GM12878 (cell line): Measurements from ENCODE around the gene KLK3. TPM values are rescaled to one million over a fixed set of nuclear protein-coding genes. Genes with fewer than 3 reads are reported as not detected.

Source experiments
- ATF2 ChIP-seq: IDR thresholded peaks from 2 replicates; pipeline ENCODE4 v1.6.1; 2012; ENCODE audit warnings: low read length, inconsistent platforms
- ATF7 ChIP-seq: fragments of 450-650 bp; IDR thresholded peaks from 2 replicates; pipeline ENCODE4 v1.6.1; 2016; ENCODE audit warnings: low read depth, mild to moderate bottlenecking
- BRCA1 ChIP-seq: IDR thresholded peaks from 2 replicates; pipeline ENCODE4 v1.6.1; 2011; ENCODE audit warnings: low read depth, low read length, improper control_type of control experiment
- CEBPZ ChIP-seq: fragments of 150-350 bp; IDR thresholded peaks from 2 replicates; pipeline ENCODE4 v1.6.1; 2016; ENCODE audit warnings: low read depth, low read length
- CHD1 ChIP-seq: IDR thresholded peaks from 2 replicates; pipeline ENCODE4 v1.6.1; 2012; ENCODE audit warnings: low read depth, low read length, improper control_type of control experiment
- CHD4 ChIP-seq: fragments of 200-600 bp; sonication (generic); IDR thresholded peaks from 2 replicates; pipeline ENCODE4 v1.6.1; 2016; ENCODE audit warnings: mild to moderate bottlenecking
- FOS ChIP-seq: IDR thresholded peaks from 3 replicates; pipeline ENCODE4 v1.6.1; 2011; ENCODE audit warnings: borderline replicate concordance; ENCODE audit not compliant: insufficient read length; ENCODE audit errors: extremely low read depth
- FOXM1 ChIP-seq: IDR thresholded peaks from 2 replicates; pipeline ENCODE4 v1.6.1; 2012; ENCODE audit warnings: low read depth, mild to moderate bottlenecking, inconsistent platforms, low read length, moderate library complexity
- IKZF1 ChIP-seq: fragments of 450-650 bp; conservative IDR thresholded peaks from 2 replicates; pipeline ENCODE4 v1.6.1; 2017; ENCODE audit warnings: antibody characterized with exemption, mild to moderate bottlenecking
- MLLT1 ChIP-seq: fragments of 450-650 bp; IDR thresholded peaks from 2 replicates; pipeline ENCODE4 v1.6.1; 2016; ENCODE audit warnings: mild to moderate bottlenecking
- MYB ChIP-seq: fragments of 150-350 bp; IDR thresholded peaks from 2 replicates; pipeline ENCODE4 v1.6.1; 2014; ENCODE audit warnings: mild to moderate bottlenecking, low read depth, low read length, borderline replicate concordance
- NFIC ChIP-seq: IDR thresholded peaks from 2 replicates; pipeline ENCODE4 v1.6.1; 2012; ENCODE audit warnings: low read depth, mild to moderate bottlenecking, inconsistent platforms, low read length, moderate library complexity
- NR2C1 ChIP-seq: fragments of 450-650 bp; IDR thresholded peaks from 2 replicates; pipeline ENCODE4 v1.6.1; 2017; ENCODE audit warnings: antibody characterized with exemption, mild to moderate bottlenecking, moderate library complexity
- NRF1 ChIP-seq: conservative IDR thresholded peaks from 2 replicates; pipeline ENCODE4 v1.6.1; 2011; ENCODE audit warnings: mild to moderate bottlenecking, low read depth, low read length, improper control_type of control experiment
- PAX8 ChIP-seq: fragments of 450-650 bp; IDR thresholded peaks from 2 replicates; pipeline ENCODE4 v1.6.1; 2017; ENCODE audit warnings: mild to moderate bottlenecking, moderate library complexity
- POLR2AphosphoS5 ChIP-seq: IDR thresholded peaks from 2 replicates; pipeline ENCODE4 v1.6.1; 2011; ENCODE audit warnings: mild to moderate bottlenecking, low read length, inconsistent platforms
- RAD21 ChIP-seq: IDR thresholded peaks from 2 replicates; pipeline ENCODE4 v1.6.1; 2011; ENCODE audit warnings: mild to moderate bottlenecking, low read depth, low read length, moderate library complexity; ENCODE audit not compliant: insufficient read depth
- RB1 ChIP-seq: fragments of 450-650 bp; formaldehyde crosslinking; IDR thresholded peaks from 2 replicates; pipeline ENCODE4 v1.6.1; 2017; ENCODE audit warnings: mild to moderate bottlenecking, borderline replicate concordance
- SMARCA5 ChIP-seq: fragments of 450-650 bp; IDR thresholded peaks from 2 replicates; pipeline ENCODE4 v1.6.1; 2017; ENCODE audit warnings: mild to moderate bottlenecking
- SREBF1 ChIP-seq: IDR thresholded peaks from 2 replicates; pipeline ENCODE4 v1.6.1; 2012; ENCODE audit warnings: mild to moderate bottlenecking, low read length
- STAT3 ChIP-seq: IDR thresholded peaks from 2 replicates; pipeline ENCODE4 v1.6.1; 2011; ENCODE audit warnings: low read depth, low read length, improper control_type of control experiment
- TCF12 ChIP-seq: IDR thresholded peaks from 2 replicates; pipeline ENCODE4 v1.6.1; 2011; ENCODE audit warnings: low read depth, mild to moderate bottlenecking, low read length
- USF1 ChIP-seq: IDR thresholded peaks from 2 replicates; pipeline ENCODE4 v1.6.1; 2011; ENCODE audit warnings: borderline replicate concordance, low read depth, mild to moderate bottlenecking, moderate library complexity, mixed read lengths, low read length; ENCODE audit not compliant: insufficient read depth; ENCODE audit errors: extremely low read length
- ZNF207 ChIP-seq: fragments of 450-650 bp; IDR thresholded peaks from 2 replicates; pipeline ENCODE4 v1.6.1; 2014; ENCODE audit warnings: antibody characterized with exemption, mild to moderate bottlenecking, borderline replicate concordance
- ZNF217 ChIP-seq: fragments of 450-650 bp; IDR thresholded peaks from 2 replicates; pipeline ENCODE4 v1.6.1; 2017; ENCODE audit warnings: antibody characterized with exemption, mild to moderate bottlenecking
- ZNF274 ChIP-seq: IDR thresholded peaks from one replicate; pipeline ENCODE4 v1.8.0; 2011; ENCODE audit not compliant: insufficient read length, insufficient read depth
- ZNF622 ChIP-seq: fragments of 450-650 bp; IDR thresholded peaks from 2 replicates; pipeline ENCODE4 v1.6.1; 2017; ENCODE audit warnings: mild to moderate bottlenecking, inconsistent platforms
- polyA plus RNA-seq, 11 experiments: library from polyadenylated mRNA; depleted of rRNA in 4 of 11; unstranded in 6 of 11; stranded (reverse) in 5 of 11; fragments of >200 nt; fragmentation: Nextera tagmentation in 4 of 11; fragmentation: Illumina TruSeq in 1 of 11; extraction: Ambion mirVana in 4 of 11; extraction: Trizol in 1 of 11; gene quantifications; 1 replicate in 1 of 11; 2 replicates in 10 of 11; pipeline versions ENCODE4 v1.2.1 to v1.2.3, GENCODE V29; 2011 to 2016; ENCODE audit warnings: inconsistent platforms in 2 of 11, missing spikeins in 2 of 11, low read depth in 1 of 11
- total RNA-seq, 4 experiments: library from RNA; depleted of rRNA in 3 of 4; stranded (reverse); fragments of >200 nt in 3 of 4; fragmentation: Illumina TruSeq in 1 of 4; extraction: Trizol in 1 of 4; gene quantifications; 2 replicates each; pipeline versions ENCODE4 v1.2.1 to v1.2.3, GENCODE V29; 2013 to 2021

Gene KLK3
- total and polyA plus RNA-seq, 10 of the 15 experiments (the other 5 are each of a cell fraction or from before 2014, with no cell fraction given): 0.31 TPM; not detected in 9

- TF ChIP-seq RB1 (no peak; the same call in 1 of the 2 replicates), FOXM1 (peak; percentile 62; the same call in 1 of the 2 replicates), NFIC (peak; percentile 91; the same call in 1 of the 2 replicates), SREBF1 (no peak), ZNF207 (no peak; the same call in 1 of the 2 replicates), MYB (no peak), STAT3 (peak; percentile 92; the same call in 1 of the 2 replicates), BRCA1 (no peak), SMARCA5 (peak; percentile 93), POLR2AphosphoS5 (peak; percentile 39; the same call in 1 of the 2 replicates), USF1 (peak; percentile 86), NRF1 (no peak), ATF7 (peak; percentile 99), ZNF622 (no peak), FOS (peak; percentile 31), ZNF217 (no peak), ZNF274 (no peak), NR2C1 (no peak), ATF2 (peak; percentile 97), RAD21 (no peak), CHD1 (peak; percentile 86), PAX8 (peak; percentile 98), CHD4 (no peak), MLLT1 (peak; percentile 93), IKZF1 (peak; percentile 94), CEBPZ (no peak), TCF12 (peak; percentile 82)
These were observed 42.0 kb downstream of the KLK3 start (continued) for GRCh38 chr19:50896591-50897190.
